Spleen (tissue), 7 donors: ENCODE data around the gene EPSTI1.

Experiments
- POLR2AphosphoS5 ChIP-seq, 3 donors: sonication (generic); formaldehyde crosslinking; IDR thresholded peaks; one replicate each; pipeline ENCODE4 v1.5.1; 2017; ENCODE audit warnings: antibody characterized with exemption in 3 of 3
- TF ChIP-seq, protein P1 (sequence below), 11 experiments: fragments of 200-600 bp in 7 of 11; fragments of 450-650 bp in 4 of 11; sonication (generic) in 4 of 11; IDR thresholded peaks in 8 of 11; conservative IDR thresholded peaks in 3 of 11; 1 replicate in 7 of 11; 2 replicates in 4 of 11; pipeline versions ENCODE4 v1.4.0 to v1.8.0; 2016 to 2021; ENCODE audit warnings: antibody characterized with exemption in 11 of 11, inconsistent platforms in 4 of 11, mild to moderate bottlenecking in 1 of 11
- donor health status: DM: no; HTN: no; CAD: no; lungs with moderate emphysema.
- donor health status: DM: no; HTN: no; CAD: no.
- donor health status: DM: no; HTN: no; CAD: no.

DNA sequence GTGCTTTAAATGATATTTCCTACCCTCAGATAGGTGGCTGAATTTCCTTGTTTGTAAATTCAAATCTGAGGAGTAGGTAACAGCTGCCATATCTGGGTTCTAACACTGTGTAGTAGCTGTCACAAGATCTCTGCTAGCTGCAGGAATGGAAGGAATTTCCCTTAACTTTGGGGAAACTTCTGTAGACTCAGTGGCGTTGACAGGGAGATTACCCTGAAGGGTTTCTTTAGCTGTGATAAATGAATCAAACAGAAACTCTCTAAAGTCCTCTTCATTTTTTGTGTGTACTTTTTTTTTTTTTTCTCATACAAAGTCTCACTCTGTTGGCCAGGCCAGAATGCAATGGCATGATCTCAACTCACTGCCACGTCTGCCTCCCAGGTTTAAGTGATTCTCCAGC lies 5.3 kb upstream of the EPSTI1 start:
- TF ChIP-seq, protein P1, sequence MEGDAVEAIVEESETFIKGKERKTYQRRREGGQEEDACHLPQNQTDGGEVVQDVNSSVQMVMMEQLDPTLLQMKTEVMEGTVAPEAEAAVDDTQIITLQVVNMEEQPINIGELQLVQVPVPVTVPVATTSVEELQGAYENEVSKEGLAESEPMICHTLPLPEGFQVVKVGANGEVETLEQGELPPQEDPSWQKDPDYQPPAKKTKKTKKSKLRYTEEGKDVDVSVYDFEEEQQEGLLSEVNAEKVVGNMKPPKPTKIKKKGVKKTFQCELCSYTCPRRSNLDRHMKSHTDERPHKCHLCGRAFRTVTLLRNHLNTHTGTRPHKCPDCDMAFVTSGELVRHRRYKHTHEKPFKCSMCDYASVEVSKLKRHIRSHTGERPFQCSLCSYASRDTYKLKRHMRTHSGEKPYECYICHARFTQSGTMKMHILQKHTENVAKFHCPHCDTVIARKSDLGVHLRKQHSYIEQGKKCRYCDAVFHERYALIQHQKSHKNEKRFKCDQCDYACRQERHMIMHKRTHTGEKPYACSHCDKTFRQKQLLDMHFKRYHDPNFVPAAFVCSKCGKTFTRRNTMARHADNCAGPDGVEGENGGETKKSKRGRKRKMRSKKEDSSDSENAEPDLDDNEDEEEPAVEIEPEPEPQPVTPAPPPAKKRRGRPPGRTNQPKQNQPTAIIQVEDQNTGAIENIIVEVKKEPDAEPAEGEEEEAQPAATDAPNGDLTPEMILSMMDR (IDR thresholded peaks at IDR 0.05 in 8 of 11, conservative IDR thresholded peaks at IDR 0.05 in 3 of 11): no peak
- no peak for TF ChIP-seq POLR2AphosphoS5 (IDR thresholded peaks at IDR 0.05)
